A549 (cell line): Measurements from ENCODE around the gene PAEP. TPM values are rescaled to one million over a fixed set of nuclear protein-coding genes. Genes with fewer than 3 reads are reported as not detected.

Experiments used
- ATAC-seq, 2 experiments: fragments of 200-7000 bp in 1 of 2; fragments of >200 bp in 1 of 2; cut with Nextera tagmentation in 1 of 2; cut with Tn5 transposase in 1 of 2; 3 replicates each; pipeline versions ENCODE4 v1.8.0 to v1.9.1; 2018 to 2020; ENCODE audit warnings: mild to moderate bottlenecking in 1 of 2, moderate library complexity in 1 of 2
- CTCF ChIA-PET: fragments of 300-600 bp; sonication (Branson Sonifier 250); formaldehyde crosslinking; extraction: SDS; loops from one replicate; lab custom pipeline; 2021; ENCODE audit warnings: antibody characterized with exemption, inconsistent platforms; lab: Yijun Ruan, JAX
- POLR2A ChIA-PET: fragments of 350-600 bp; formaldehyde crosslinking; extraction: SDS; loops from one replicate; lab custom pipeline; 2021; ENCODE audit warnings: antibody characterized with exemption, inconsistent platforms; lab: Yijun Ruan, JAX
- DNase-seq, 2 experiments: peaks; one replicate each; pipeline versions ENCODE4 v3.0.0 to v3.0.0-alpha.2; 2011 to 2016; ENCODE audit warnings: low read depth in 1 of 2, low spot score in 1 of 2
- FAIRE-seq: peaks from 2 replicates; lab custom pipeline; 2011; peaks lifted over from hg19 to GRCh38; lab: Jason Lieb, UNC
- H3K27ac ChIP-seq, 2 experiments: fragments of >200 bp; sonication (Bioruptor Twin); formaldehyde crosslinking; 3 replicates each; pipeline ENCODE4 v1.5.1; 2016 to 2017
- H3K4me1 ChIP-seq: fragments of >200 bp; sonication (Bioruptor Twin); formaldehyde crosslinking; 3 replicates; pipeline ENCODE4 v1.6.1; 2016
- H3K4me2 ChIP-seq: fragments of >200 bp; sonication (Bioruptor Twin); formaldehyde crosslinking; 3 replicates; pipeline ENCODE4 v1.6.1; 2016
- H3K4me3 ChIP-seq: fragments of >200 bp; sonication (Bioruptor Twin); formaldehyde crosslinking; 3 replicates; pipeline ENCODE4 v1.5.1; 2016
- H3K9me3 ChIP-seq: fragments of >200 bp; sonication (Bioruptor Twin); formaldehyde crosslinking; 3 replicates; pipeline ENCODE4 v1.6.1; 2016
- CBX2 ChIP-seq: fragments of 200-600 bp; sonication (generic); IDR thresholded peaks from 2 replicates; pipeline ENCODE4 v1.6.1; 2016; ENCODE audit warnings: low read depth, mild to moderate bottlenecking, borderline replicate concordance
- CBX8 ChIP-seq: fragments of 200-600 bp; sonication (generic); IDR thresholded peaks from 2 replicates; pipeline ENCODE4 v1.6.1; 2016
- CEBPB ChIP-seq, 2 experiments: fragments of >200 bp in 1 of 2; sonication (Bioruptor Twin) in 1 of 2; formaldehyde crosslinking in 1 of 2; IDR thresholded peaks; 2 replicates each; pipeline ENCODE4 v1.6.1; 2012 to 2016
- CHD2 ChIP-seq: fragments of 150-350 bp; IDR thresholded peaks from 2 replicates; pipeline ENCODE4 v1.6.1; 2014; ENCODE audit warnings: low read length; ENCODE audit not compliant: partially characterized antibody
- CHD4 ChIP-seq: fragments of 200-600 bp; sonication (generic); IDR thresholded peaks from 2 replicates; pipeline ENCODE4 v1.6.1; 2016; ENCODE audit warnings: antibody characterized with exemption, mild to moderate bottlenecking, borderline replicate concordance
- CTCF ChIP-seq: fragments of >200 bp; sonication (Bioruptor Twin); formaldehyde crosslinking; IDR thresholded peaks from 3 replicates; pipeline ENCODE4 v1.5.1; 2016
- E2F6 ChIP-seq: IDR thresholded peaks from 2 replicates; pipeline ENCODE4 v1.6.1; 2012; ENCODE audit warnings: low read depth, borderline replicate concordance
- EHF ChIP-seq: fragments of 250-450 bp; sonication (Bioruptor Pico); IDR thresholded peaks from 2 replicates; pipeline ENCODE4 v1.5.0; 2020; ENCODE audit warnings: mild to moderate bottlenecking
- EP300 ChIP-seq, 2 experiments: fragments of >200 bp; sonication (Bioruptor Twin); formaldehyde crosslinking; IDR thresholded peaks; 2 replicates in 1 of 2; 3 replicates in 1 of 2; pipeline ENCODE4 v1.6.1; 2016 to 2017
- ESRRA ChIP-seq: fragments of 150-350 bp; IDR thresholded peaks from 2 replicates; pipeline ENCODE4 v1.6.1; 2014; ENCODE audit warnings: mild to moderate bottlenecking, low read length, borderline replicate concordance
- HEYL ChIP-seq: fragments of 250-450 bp; sonication (Bioruptor Pico); IDR thresholded peaks from 2 replicates; pipeline ENCODE4 v1.8.0; 2021; ENCODE audit warnings: mild to moderate bottlenecking, moderate library complexity
- HOXA7 ChIP-seq: fragments of 250-450 bp; sonication (Bioruptor Pico); IDR thresholded peaks from 2 replicates; pipeline ENCODE4 v1.5.0; 2020; ENCODE audit warnings: mild to moderate bottlenecking, moderate library complexity
- JUNB ChIP-seq: fragments of >200 bp; sonication (Bioruptor Twin); formaldehyde crosslinking; IDR thresholded peaks from 2 replicates; pipeline ENCODE4 v1.6.1; 2016
- KDM1A ChIP-seq: fragments of 200-600 bp; sonication (generic); IDR thresholded peaks from 2 replicates; pipeline ENCODE4 v1.6.1; 2016; ENCODE audit warnings: low read depth, mild to moderate bottlenecking
- KDM5A ChIP-seq: fragments of 200-600 bp; sonication (generic); IDR thresholded peaks from 2 replicates; pipeline ENCODE4 v1.6.1; 2016; ENCODE audit warnings: antibody characterized with exemption, mild to moderate bottlenecking
- MAFK ChIP-seq: fragments of 450-650 bp; IDR thresholded peaks from 2 replicates; pipeline ENCODE4 v1.6.1; 2014; ENCODE audit not compliant: partially characterized antibody
- MAZ ChIP-seq: fragments of 150-350 bp; IDR thresholded peaks from 2 replicates; pipeline ENCODE4 v1.6.1; 2014; ENCODE audit warnings: antibody characterized with exemption, low read depth, low read length, borderline replicate concordance
- NR3C1 ChIP-seq: fragments of >200 bp; sonication (Bioruptor Twin); formaldehyde crosslinking; IDR thresholded peaks from 3 replicates; pipeline ENCODE4 v1.6.1; 2017
- POLR2AphosphoS2 ChIP-seq: conservative IDR thresholded peaks from 2 replicates; pipeline ENCODE4 v1.6.1; 2012; ENCODE audit warnings: low read length, improper control_type of control experiment, inconsistent platforms
- RCOR1 ChIP-seq: fragments of 150-350 bp; IDR thresholded peaks from 2 replicates; pipeline ENCODE4 v1.6.1; 2014; ENCODE audit warnings: antibody characterized with exemption, low read length, low read depth
- RFX5 ChIP-seq: fragments of 450-650 bp; IDR thresholded peaks from 2 replicates; pipeline ENCODE4 v1.7.1; 2014; ENCODE audit warnings: antibody characterized with exemption, mild to moderate bottlenecking, moderate library complexity
- RNF2 ChIP-seq: fragments of 200-600 bp; sonication (generic); IDR thresholded peaks from 2 replicates; pipeline ENCODE4 v1.6.1; 2016; ENCODE audit warnings: low read depth, mild to moderate bottlenecking, antibody characterized with exemption, moderate library complexity, borderline replicate concordance
- SREBF2 ChIP-seq: fragments of 450-650 bp; IDR thresholded peaks from 2 replicates; pipeline ENCODE4 v1.6.1; 2014; ENCODE audit warnings: mild to moderate bottlenecking, moderate library complexity
- TFCP2L1 ChIP-seq: fragments of 250-450 bp; sonication (Bioruptor Pico); IDR thresholded peaks from 2 replicates; pipeline ENCODE4 v1.5.0; 2021; ENCODE audit warnings: mild to moderate bottlenecking
- WGBS: methylation state at CpG from one replicate; pipeline ENCODE4 v1.1.6; 2017; ENCODE audit errors: missing lambda C conversion rate; 5-methylcytosine and 5-hydroxymethylcytosine counted together
- polyA plus RNA-seq, 4 experiments: library from polyadenylated mRNA; depleted of rRNA in 3 of 4; stranded (reverse); fragments of >200 nt; fragmentation: RNase III in 1 of 4; extraction: RNeasy Plus Mini Kit Qiagen cat#74134 plus additional on column Dnase treatment in 1 of 4; gene quantifications; 2 replicates in 3 of 4; 3 replicates in 1 of 4; pipeline ENCODE4 v1.2.3, GENCODE V29; 2011 to 2017
- TF ChIP-seq, protein P1 (sequence below): fragments of >200 bp; sonication (Bioruptor Twin); formaldehyde crosslinking; IDR thresholded peaks from 3 replicates; pipeline ENCODE4 v1.6.1; 2016
- TF ChIP-seq, protein P2 (sequence below): fragments of >200 bp; sonication (Bioruptor Twin); formaldehyde crosslinking; IDR thresholded peaks from 2 replicates; pipeline ENCODE4 v1.6.1; 2016

Gene PAEP
- polyA plus RNA-seq, 2 of the 4 experiments (the other 2 are of a cell fraction) = not detected

DNA sequence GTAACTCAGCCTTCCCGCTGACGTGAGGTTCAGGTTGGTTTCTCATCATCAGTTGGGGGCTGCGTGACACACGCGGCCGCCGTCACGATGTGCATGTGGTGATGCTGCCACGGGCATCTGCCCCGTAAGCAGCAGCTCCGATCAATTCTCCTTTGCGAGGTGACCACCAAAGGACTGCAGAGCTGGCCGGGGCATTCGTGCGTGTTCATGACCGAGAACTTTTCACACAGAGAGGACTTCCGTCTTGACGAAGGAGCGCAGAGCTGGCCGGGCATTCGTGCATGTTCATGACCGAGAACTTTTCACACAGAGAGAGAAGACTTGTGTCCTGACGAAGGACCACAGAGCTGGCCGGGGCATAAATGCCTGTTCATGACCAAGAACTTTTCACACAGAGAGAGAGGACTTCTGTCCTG lies 44.1 kb upstream of the PAEP start:
- Histone ChIP-seq H3K4me1 (no peaks in the 10 kb centered on the region), H3K4me3 (no peak overlapping the region), H3K9me3 (no peaks in the 10 kb centered on the region), H3K4me2 (no peak overlapping the region), H3K27ac (no peak overlapping the region)
- FAIRE-seq (no peak), DNase-seq (no peak), ATAC-seq (no peak)
- 63% methylated on average over 24 of the region's 24 CpGs for WGBS
- TF ChIP-seq, protein P1, sequence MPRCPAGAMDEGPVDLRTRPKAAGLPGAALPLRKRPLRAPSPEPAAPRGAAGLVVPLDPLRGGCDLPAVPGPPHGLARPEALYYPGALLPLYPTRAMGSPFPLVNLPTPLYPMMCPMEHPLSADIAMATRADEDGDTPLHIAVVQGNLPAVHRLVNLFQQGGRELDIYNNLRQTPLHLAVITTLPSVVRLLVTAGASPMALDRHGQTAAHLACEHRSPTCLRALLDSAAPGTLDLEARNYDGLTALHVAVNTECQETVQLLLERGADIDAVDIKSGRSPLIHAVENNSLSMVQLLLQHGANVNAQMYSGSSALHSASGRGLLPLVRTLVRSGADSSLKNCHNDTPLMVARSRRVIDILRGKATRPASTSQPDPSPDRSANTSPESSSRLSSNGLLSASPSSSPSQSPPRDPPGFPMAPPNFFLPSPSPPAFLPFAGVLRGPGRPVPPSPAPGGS = no peak
- TF ChIP-seq POLR2AphosphoS2 = no peak
- TF ChIP-seq EHF = no peak
- TF ChIP-seq CEBPB (IDR thresholded peaks at IDR 0.05) = no peak
- ChIA-PET CTCF (interaction anchor here (1.0 to 1.6 kb wide), 2 partner anchors 8 to 13 kb away, joined by 4 to 8 read pairs; no protein-coding TSS in a partner anchor), POLR2A (no interaction called here)

DNA sequence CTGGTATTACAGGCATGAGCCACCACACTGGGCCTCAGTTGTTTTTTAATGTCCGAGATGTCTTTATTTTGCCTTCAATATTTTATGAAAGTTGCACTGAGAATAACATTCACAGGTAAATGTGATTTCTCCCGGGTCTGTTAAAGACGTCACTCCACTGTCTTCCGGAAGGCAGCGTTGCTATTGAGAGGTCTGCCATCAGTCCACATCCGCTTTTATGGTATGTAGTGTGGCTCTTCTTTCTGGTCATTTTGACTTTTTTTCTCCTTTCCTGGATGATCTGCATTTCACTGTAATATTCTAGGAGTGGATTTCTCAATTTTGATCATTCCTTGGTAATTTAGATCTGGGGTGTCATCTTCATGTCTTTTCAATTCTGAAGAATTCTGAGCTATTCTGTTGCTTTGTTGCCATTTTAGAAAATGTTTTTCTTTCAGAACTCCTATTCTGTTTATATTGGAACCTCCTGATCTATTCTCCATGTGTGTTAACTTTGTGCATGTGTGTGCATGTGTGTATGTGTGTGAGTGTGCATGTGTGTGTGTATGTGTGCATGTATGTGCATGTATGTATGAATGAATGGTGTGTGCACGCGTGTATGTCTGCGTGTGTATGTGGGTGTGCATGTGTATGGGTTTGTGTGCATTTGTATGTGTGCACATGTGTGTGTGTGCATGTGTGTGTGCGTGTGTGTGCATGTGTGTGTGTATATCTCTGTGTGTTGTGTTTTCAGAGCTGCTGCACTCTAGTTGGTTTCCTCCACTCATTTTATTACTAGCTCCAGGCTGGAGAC lies 42.2 kb upstream of the PAEP start:
- H3K9me3 ChIP-seq = no peaks in the 10 kb centered on the region
- peaks cover 4% of the 10 kb centered on the region; the same call in 1 of the 3 replicates for H3K4me1 ChIP-seq
- DNase-seq = no peak
- ChIA-PET POLR2A (no interaction called here), CTCF (no interaction called here)
- TF ChIP-seq MAFK (no peak), KDM1A (no peak), CHD4 (no peak), CBX2 (no peak), CBX8 (no peak), CHD2 (no peak), HEYL (CRISPR knock-in tag) (no peak), EP300 (IDR thresholded peaks at IDR 0.05) (no peak), TFCP2L1 (no peak)
- TF ChIP-seq, protein P2, sequence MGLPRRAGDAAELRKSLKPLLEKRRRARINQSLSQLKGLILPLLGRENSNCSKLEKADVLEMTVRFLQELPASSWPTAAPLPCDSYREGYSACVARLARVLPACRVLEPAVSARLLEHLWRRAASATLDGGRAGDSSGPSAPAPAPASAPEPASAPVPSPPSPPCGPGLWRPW = no peak
- TF ChIP-seq, protein P1 = no peak
- FAIRE-seq = no peak
- no peak overlapping the region for H3K27ac ChIP-seq
- ATAC-seq = no peak
- H3K4me2 ChIP-seq = no peak overlapping the region
- H3K4me3 ChIP-seq = no peak overlapping the region
- whole genome bisulfite sequencing = 45% methylated on average over 10 of the region's 10 CpGs

GRCh38 chr9:135520916-135521607 lies 40.5 kb upstream of the PAEP start, which contains the start of gene LCN1:
Gene LCN1, plus strand, starts transcription at chr9:135521440. Its CDS starts 58 bp downstream, at chr9:135521498.
- Histone ChIP-seq H3K4me3 (no peak within 1 kb of the TSS), H3K27ac (no peak within 1 kb of the TSS), H3K9me3 (no peaks in the 10 kb centered on the region), H3K4me1 (peaks cover 4% of the 10 kb centered on the region; the same call in 1 of the 3 replicates), H3K4me2 (no peak within 1 kb of the TSS)
- DNase-seq (no peak), FAIRE-seq (no peak), ATAC-seq (no peak)
- 68% methylated on average over 14 of the region's 18 CpGs for WGBS
- ChIA-PET CTCF (no interaction called here), POLR2A (no interaction called here)
- TF ChIP-seq ESRRA = no peak
- TF ChIP-seq NR3C1 = no peak
- no peak for TF ChIP-seq CBX8
- no peak for TF ChIP-seq MAZ
- no peak for TF ChIP-seq KDM5A
- TF ChIP-seq RFX5 = no peak
- no peak for TF ChIP-seq HEYL (CRISPR knock-in tag)
- TF ChIP-seq RCOR1 = no peak
- TF ChIP-seq, protein P1 = no peak
- no peak for TF ChIP-seq SREBF2
- no peak for TF ChIP-seq JUNB
- TF ChIP-seq CTCF = no peak
- no peak for TF ChIP-seq RNF2
- TF ChIP-seq CHD2 = no peak
- TF ChIP-seq KDM1A = no peak
- TF ChIP-seq EHF = no peak
- TF ChIP-seq E2F6 = no peak
- no peak for TF ChIP-seq CBX2
- no peak for TF ChIP-seq HOXA7
